ENCODE data around the gene PFAS. TPM values are rescaled to one million over a fixed set of nuclear protein-coding genes. Genes with fewer than 3 reads are reported as not detected.

PFAS gene
- total RNA-seq, 1 experiment from 2014 or later = 228 TPM

GRCh38 chr17:8224891-8225812, 23.9 kb upstream of the PFAS start:
- no peak overlapping the region for H2AK5ac ChIP-seq (ENCODE audit: insufficient read length, low read length)
- no peak overlapping the region for H3T11ph ChIP-seq (ENCODE audit: low read length)
- no peaks in the 10 kb centered on the region for H4K20me1 ChIP-seq (ENCODE audit: control insufficient read depth, insufficient read depth, insufficient read length)
- H2BK120ac ChIP-seq (ENCODE audit: low read depth, low read length, poor library complexity, severe bottlenecking) = no peak overlapping the region
- H3K9me3 ChIP-seq (ENCODE audit: control insufficient read depth, low read depth, low read length) = no peaks in the 10 kb centered on the region
- H3K36me3 Mint-ChIP-seq (ENCODE audit: insufficient read depth in 1 of 3, low read depth in 3 of 3) = peaks cover 19 to 36% (median 25%) of the 10 kb centered on the region in 3 experiments; a peak in 6 of 7 replicates
- no peak overlapping the region for H4K5ac ChIP-seq (ENCODE audit: insufficient read length, low read depth, low read length)
- WGBS (ENCODE audit: extremely low coverage, insufficient read length, low lambda C conversion rate) = no CpG with 5 or more reads among the region's 26 CpGs
- H3K79me1 ChIP-seq (ENCODE audit: insufficient read depth, low read depth, low read length, poor library complexity, severe bottlenecking) = no peaks in the 10 kb centered on the region
- peaks cover 14 to 24% of the 10 kb centered on the region in 2 experiments for H3K4me1 Mint-ChIP-seq
- no peak overlapping the region for H3K23ac ChIP-seq (ENCODE audit: insufficient read length, low read depth, low read length)
- H3K4ac ChIP-seq (ENCODE audit: low read depth, low read length) = no peak overlapping the region
- H3K9ac ChIP-seq (ENCODE audit: extremely low read depth, insufficient read length, low read length) = no peak overlapping the region
- no peak overlapping the region for H3K4me2 ChIP-seq (ENCODE audit: insufficient read depth, insufficient read length, low read length)
- H3K18ac ChIP-seq (ENCODE audit: insufficient read length, low read depth, low read length) = no peak overlapping the region
- no peak overlapping the region for H4K8ac ChIP-seq (replicated peaks; ENCODE audit: insufficient read length, low read depth, low read length)
- no peak overlapping the region for H3K56ac ChIP-seq (ENCODE audit: insufficient read length, low read depth, low read length)
- no peak overlapping the region for H2BK20ac ChIP-seq (ENCODE audit: low read depth, low read length, poor library complexity, severe bottlenecking)
- no peak overlapping the region for H2AFZ ChIP-seq (ENCODE audit: low read length)
- H2BK5ac ChIP-seq (ENCODE audit: insufficient read length, low read length) = no peak overlapping the region
- H3K27me3 Mint-ChIP-seq (ENCODE audit: low read depth) = peaks cover 25% of the 10 kb centered on the region
- no peaks in the 10 kb centered on the region for H3K79me2 ChIP-seq (ENCODE audit: insufficient read depth, low read length)
- H3K27me3 ChIP-seq (ENCODE audit: insufficient read depth, low read length) = no peaks in the 10 kb centered on the region
- H3K9me3 Mint-ChIP-seq = peaks cover 14 to 17% of the 10 kb centered on the region in 2 experiments; a peak in 4 of 5 replicates
- no peak overlapping the region for H4K91ac ChIP-seq (ENCODE audit: insufficient read length, low read depth, low read length)
- H3K4me3 Mint-ChIP-seq = peak overlapping the region; percentile 34 to 72; a peak in 3 of 5 replicates
- no peak overlapping the region for H2BK12ac ChIP-seq (ENCODE audit: insufficient read length, low read depth, low read length)
- H3K27ac ChIP-seq (ENCODE audit: insufficient read length, low read depth, low read length) = no peak overlapping the region
- H3K23me2 ChIP-seq (ENCODE audit: insufficient read length, low read depth, low read length, poor library complexity, severe bottlenecking) = peaks cover 10% of the 10 kb centered on the region
- no peak for TF ChIP-seq CTCF (conservative IDR thresholded peaks at IDR 0.05)
- no peaks in the 10 kb centered on the region for H3K4me1 ChIP-seq (ENCODE audit: insufficient read depth, low read length)
- no peak for DNase-seq
- H2BK15ac ChIP-seq (ENCODE audit: low read depth, low read length) = no peak overlapping the region
- no peak overlapping the region for H3K14ac ChIP-seq (ENCODE audit: insufficient read depth, low read length)
- H3K27ac Mint-ChIP-seq = peak overlapping the region in 1 of 3 experiments; percentile 79; a peak in 2 of 7 replicates

Measured in H9 (cell line).